GM21576 (cell line): ENCODE data around the gene ERICH4.

ENCODE experiments used
- ATAC-seq: cut with Tn5 transposase; IDR thresholded peaks from one replicate; pipeline ENCODE4 v1.9.1; 2021; ENCODE audit warnings: mild to moderate bottlenecking, moderate library complexity; ENCODE audit not compliant: unreplicated experiment

ERICH4 gene

DNA sequence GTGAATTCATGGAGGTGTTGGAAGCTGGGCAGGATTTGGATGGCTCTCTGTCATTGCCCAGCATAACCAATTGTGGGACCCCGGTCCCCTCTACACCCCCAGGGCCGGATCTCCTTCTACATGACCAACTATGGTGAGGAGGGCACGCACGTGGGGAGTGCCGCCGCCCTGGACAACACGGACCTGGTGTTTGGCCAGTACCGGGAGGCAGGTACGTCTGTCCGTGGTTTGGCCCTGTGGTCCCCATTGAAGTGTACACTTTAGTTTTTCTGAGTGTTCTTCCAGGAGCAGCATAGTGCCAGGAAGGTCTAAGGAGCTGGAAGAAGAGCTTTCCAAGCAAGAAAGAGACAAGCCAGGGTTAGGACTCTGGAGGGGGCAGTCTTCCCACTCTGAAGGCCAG lies 29.0 kb upstream of the ERICH4 start:
- ATAC-seq = no peak

DNA sequence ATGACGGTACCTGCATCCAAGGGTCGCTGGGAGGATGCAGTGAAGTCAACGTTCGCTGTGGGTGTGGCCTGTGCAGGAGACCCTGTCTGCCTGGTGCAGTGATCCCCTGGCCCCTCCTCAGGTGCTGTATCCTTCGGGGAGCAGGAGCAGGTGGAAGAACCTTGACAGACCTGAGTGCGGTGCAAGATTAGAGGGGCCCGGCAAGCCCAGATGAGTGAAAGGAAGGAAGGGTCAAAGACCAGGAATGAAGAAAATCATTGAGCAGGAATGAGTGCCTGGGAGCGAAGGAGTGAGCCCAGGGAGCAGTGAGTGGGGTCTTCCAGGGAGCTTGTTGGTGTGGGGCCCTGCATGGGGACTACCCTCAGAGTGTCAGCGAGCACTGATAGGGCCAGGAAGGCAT lies 28.5 kb upstream of the ERICH4 start:
- ATAC-seq = no peak

DNA sequence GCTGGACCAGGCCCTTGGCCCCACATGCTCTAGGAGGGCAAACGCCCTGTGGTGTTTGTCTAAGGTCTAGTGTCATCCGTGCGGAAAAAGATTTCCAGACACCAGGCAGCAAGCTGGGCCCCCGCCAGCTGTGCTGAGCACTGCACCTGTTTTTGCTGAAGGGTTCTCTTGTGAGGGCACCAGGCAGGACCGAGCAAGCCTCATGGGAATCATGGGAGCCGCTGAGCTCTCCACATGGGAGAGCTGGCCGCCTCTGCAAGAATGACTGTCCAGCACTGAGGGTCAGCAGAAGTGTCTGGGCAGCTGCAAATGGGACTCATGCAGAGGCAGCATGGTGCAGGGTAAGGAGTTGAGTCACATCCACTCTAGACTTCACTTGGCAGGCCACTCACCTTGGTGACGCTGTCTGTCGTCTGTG lies 27.8 kb upstream of the ERICH4 start:
- no peak for ATAC-seq

DNA sequence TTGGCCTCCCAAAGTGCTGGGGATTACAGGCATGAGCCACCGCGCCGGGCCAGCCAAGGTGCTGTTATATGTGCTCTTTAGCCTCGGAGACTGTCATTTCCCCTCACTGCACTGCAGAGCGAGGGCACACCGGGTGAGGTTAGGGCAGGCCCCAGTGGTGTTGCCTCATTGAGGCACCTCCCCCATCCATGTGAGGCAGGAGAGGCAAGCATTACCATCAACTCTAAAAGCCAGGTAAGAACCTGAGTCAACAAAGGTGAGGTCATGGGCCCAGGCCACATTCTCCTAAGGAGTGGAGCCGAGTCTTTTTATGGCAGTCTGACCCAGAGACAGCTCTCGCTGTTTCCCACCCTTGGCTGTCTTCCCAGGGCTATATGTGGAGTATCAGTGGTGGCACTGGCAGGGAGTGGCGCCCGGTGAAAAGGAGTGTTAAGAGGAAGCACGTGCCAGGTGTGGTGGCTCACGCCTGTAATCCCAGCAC lies 26.7 kb upstream of the ERICH4 start:
- no peak for ATAC-seq

DNA sequence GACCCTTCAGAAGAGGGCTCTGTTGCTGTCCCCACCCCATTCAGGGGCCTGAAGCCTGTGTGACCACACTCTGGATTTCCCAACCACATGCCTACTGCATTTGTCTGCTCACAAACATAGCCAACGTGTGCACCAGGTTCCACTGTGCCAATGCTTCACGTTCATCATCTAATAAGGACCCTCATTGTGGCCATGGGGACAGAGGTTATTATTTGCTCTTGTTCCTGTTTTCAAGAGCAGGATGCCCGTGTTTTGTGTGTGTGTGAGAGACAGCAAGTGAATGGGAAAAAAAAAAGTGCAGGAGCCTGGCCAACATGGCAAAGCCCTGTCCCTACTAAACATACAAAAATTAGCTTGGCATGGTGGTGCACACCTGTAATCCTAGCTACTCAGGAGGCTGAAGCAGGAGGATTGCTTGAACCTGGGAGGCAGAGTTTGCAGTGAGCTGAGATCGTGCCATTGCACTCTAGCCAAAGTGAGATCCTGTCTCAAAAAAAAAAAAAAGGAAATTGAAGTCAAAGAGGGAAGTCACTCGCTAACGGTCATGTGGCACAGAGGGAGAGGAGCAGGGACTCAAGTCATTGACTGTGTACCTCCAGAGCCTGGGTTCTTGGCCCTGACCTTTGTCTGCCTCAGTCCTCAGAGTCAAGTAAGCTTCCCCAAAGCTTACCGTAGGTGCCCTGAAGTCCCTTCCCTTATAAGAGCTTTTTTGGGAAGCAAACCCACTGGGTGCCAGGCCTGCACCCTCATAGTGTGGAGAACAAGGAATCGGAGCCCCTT lies 22.7 kb upstream of the ERICH4 start:
- no peak for ATAC-seq

DNA sequence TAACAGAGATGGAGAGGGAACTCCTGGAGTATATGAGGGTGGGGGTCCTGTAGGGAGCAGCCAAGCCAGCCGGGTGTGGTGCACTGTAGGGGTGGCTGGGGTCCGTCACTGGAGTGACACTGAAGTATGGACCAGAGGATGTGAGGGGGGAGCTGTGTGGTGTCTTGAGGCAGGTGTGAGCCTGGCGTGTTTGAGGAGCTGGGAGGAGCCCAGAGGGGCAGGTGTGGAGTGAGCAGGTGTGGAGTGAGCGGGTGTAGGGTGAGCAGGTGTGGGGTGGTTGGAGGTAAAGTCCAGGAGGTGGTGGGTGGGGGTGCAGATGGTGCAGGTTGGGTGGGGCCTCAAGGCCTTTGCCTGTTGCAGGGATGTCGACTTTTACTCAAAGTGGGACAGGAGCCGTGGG lies 21.6 kb upstream of the ERICH4 start:
- ATAC-seq = no peak

DNA sequence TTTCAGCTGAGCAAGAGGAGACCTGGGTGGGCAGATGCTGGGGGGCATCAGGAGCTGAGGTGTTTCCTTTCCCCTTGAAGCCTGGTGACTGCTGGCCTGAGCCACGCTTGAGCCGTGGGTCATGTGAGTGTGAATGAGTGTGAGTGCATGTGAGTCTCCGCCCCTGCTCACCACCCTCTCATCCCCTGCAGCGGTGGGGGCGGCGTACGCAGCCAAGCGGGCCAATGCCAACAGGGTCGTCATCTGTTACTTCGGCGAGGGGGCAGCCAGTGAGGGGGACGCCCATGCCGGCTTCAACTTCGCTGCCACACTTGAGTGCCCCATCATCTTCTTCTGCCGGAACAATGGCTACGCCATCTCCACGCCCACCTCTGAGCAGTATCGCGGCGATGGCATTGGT lies 21.0 kb upstream of the ERICH4 start:
- ATAC-seq = no peak

DNA sequence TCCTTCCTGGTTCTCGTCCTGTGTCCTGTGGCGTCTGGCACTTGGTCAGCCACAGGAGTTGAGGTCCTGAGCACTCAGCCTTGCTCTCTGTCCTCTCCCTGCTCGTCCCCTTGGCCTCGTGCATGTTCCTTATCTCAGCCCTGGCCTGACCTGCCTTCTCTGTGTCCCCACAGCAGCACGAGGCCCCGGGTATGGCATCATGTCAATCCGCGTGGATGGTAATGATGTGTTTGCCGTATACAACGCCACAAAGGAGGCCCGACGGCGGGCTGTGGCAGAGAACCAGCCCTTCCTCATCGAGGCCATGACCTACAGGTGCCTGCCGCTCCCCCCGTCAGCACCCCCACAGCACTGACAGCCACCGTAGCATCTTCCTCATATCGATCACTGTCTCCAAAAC lies 20.5 kb upstream of the ERICH4 start:
- ATAC-seq = no peak

DNA sequence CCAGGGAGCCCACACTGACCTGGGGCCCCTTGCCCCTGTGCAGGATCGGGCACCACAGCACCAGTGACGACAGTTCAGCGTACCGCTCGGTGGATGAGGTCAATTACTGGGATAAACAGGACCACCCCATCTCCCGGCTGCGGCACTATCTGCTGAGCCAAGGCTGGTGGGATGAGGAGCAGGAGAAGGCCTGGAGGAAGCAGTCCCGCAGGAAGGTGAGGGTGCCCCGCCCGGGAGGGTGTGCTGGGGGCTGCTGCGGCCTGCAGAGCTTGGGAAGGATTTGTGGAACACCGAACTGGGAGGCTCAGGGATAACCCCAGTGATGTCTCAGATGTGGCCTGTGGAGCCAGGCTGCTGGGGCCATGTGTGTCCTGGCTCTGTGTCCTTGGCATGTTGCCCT lies 20.0 kb upstream of the ERICH4 start:
- ATAC-seq = no peak

DNA sequence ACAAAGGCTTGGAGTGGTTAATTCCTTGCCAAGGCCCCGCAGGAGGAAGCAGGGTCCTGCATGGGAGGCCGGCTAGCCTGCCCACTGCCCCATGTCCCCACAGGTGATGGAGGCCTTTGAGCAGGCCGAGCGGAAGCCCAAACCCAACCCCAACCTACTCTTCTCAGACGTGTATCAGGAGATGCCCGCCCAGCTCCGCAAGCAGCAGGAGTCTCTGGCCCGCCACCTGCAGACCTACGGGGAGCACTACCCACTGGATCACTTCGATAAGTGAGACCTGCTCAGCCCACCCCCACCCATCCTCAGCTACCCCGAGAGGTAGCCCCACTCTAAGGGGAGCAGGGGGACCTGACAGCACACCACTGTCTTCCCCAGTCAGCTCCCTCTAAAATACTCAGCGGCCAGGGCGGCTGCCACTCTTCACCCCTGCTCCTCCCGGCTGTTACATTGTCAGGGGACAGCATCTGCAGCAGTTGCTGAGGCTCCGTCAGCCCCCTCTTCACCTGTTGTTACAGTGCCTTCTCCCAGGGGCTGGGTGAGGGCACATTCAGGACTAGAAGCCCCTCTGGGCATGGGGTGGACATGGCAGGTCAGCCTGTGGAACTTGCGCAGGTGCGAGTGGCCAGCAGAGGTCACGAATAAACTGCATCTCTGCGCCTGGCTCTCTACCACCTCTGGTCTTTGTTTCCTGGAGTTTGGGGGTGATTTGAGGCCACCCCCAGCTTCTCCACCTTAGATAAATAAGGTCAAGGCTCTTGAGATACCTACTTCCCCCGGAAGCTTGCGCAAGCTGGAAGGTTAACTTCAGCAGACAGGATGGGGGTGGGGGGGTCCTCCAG lies 18.4 kb upstream of the ERICH4 start:
- no peak for ATAC-seq

DNA sequence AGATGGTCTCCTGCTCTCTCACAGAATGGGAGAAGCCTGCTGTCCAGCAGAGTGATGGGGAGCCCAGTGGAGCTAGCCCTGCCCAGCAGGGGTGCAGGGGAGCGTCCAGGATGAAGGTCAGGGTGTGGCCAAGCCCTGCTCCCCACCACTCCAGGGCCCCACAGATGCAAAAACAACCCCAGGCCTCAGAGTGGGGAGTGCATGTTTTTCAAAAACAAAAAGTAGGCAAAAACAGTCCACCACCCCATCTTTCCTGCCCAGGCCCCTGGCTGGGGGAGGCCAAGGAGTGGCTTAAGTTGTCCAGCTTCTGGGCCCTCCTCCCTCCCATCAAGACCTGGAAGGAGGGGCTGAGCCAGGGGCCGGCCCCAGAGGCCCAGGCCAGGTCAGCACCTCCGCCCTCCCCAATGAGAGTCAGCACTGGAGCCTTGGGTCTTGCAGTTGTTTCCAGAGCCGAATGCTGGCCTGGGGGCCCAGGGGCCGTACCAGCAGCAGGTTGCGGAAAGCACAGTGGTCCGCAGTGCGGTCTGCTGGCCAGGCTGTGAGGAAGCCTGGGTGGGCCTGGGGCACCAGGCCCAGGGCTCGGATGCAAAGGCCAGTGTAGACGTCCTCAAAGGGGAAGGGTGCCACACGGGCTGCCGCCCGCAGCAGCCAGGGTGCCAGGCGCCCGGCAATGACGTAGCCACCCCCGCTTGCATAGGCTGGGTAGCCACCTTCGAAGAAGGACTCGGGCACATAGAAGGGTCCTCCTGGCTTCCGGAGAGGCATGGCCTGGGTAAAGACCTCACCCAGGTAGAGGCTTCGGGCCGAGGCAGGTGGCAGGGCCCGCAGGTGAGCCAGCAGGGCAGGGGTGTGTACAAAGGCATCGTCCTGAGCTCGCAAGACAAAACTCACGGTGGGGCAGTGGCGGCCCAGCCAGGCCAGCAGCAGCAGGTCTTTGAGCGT lies 17.5 kb upstream of the ERICH4 start:
- no peak for ATAC-seq

DNA sequence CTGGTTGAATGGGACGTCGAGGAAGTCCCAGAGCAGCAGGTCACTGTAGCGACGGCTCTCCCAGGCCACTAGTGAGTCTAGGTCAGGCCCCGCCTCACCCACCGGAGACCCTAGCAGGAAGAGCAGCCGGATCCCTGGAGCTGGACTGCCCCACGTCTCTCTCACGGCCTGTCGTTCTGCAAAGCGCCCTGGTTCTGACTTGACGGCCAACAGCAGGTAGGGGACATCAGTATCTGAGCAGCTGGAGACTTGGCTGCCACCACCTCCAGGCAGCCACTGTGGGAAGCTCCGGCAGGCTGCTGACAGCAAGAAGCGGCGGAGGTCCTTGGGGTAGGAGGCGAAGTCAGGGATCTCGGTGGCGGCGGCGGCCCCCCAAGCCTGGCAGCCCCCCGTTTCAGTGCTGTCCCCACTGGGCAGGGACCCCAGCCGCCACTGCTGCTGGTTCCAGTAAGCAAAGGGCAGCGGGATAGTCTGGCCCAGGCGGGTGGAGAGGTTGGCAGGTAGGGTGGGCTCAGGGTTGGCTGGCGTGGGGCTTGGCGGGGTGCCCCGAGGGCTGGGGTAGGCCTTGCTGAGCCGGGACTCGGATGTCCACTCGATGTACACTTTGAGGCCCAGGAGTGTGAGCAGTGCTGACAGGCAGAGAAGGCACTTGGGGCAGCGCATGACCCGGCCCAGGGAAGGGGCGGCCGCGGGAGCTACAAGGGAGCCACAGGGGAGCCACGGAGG lies 16.7 kb upstream of the ERICH4 start:
- no peak for ATAC-seq

DNA sequence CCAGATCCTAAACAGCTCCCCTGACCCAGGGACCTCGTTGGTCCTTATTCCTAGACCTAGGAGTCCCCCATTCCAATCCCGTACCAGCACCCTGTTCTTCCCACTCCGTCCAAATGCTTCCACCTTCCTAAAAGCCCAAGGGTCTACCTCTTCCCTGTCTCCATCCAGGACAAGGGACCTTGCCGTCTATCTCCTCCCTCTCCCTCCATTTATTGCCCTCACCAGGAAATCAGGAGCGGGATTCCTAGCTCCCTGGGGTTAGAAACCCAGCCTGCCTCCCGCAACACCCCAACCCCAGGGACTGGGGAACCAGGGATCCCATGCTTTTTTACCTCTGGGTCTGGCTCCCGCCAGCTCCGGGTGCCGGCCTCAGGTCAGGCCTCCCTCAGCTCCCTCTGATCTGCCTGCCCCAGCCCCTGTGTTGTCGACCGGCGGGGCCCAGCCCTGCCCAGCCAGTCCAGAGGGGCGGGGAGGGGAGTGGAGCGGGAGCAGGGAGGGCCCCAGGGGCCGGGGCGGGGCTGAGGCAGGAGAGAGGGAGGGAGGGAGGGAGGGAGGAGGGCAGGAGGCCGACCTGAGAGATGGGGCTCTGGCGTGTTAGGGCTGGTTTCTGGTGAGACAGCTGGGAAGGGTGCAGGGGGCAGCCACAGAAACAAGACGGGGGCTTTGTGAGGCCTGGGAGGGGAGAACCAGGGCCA lies 15.9 kb upstream of the ERICH4 start, which contains the start of gene B3GNT8:
B3GNT8 (minus strand) TSS at position 423 of the 695 bp plus-strand sequence. CDS start 596 bp downstream, outside the sequence.
- ATAC-seq = no peak

DNA sequence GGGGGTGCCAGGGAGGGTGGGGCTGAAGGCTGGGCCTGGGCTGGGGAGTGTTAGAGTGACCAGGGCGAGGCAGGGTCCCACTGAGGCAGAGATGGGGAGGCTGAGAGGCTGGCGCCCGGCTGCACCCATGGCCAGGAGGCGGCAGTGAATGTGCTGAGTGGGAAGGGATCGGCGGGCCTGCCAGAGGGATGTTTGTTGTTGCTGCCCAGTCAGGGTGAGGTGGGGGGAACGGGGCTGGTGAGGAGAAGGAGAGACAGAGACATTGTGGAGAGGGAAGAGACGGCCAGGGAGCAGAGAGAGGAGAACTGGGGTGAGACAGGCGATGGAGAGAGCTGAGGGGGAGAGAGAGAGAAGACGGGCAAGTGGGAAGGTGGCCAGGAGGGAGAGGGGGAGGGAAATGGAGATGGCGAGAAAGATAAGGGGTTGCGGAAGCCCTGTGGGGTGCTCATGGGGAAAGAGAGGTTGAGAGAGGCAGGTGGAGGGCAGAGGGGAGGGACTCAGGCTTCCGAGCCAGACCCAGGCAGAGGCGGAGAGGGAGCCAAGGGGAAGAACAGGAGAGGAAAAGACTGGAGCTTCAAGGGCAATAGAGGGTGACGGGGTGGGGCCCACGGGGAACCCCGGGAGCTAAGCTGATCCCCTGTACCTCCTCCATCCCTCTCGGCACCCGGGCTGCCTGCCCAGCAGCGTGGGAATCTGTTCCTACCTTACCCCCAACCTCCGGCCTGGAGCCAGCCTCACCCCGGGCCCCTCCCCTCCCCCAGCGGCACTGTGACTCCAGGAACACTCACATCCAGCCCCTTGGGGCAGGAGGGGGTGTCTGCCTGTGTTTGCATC lies 15.1 kb upstream of the ERICH4 start:
- no peak for ATAC-seq

DNA sequence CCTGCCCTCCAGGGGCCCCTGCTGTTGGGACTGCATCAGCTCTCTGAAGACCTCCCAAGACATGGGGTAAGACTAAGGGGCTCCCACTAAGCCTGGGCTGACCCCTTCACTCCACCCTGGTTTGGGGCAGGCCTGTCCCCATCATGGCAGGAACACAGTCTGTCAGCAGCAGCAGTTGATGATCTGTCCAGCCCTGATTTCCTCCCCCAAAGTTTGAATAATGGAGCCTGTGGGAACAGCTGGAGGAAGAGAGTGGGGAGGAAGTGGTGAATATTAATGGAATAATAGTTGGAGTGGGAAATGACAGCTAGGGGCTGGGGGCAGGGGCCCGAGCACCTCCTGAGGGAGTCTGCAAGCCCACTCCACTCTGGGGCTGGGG lies 14.5 kb upstream of the ERICH4 start:
- ATAC-seq = no peak

DNA sequence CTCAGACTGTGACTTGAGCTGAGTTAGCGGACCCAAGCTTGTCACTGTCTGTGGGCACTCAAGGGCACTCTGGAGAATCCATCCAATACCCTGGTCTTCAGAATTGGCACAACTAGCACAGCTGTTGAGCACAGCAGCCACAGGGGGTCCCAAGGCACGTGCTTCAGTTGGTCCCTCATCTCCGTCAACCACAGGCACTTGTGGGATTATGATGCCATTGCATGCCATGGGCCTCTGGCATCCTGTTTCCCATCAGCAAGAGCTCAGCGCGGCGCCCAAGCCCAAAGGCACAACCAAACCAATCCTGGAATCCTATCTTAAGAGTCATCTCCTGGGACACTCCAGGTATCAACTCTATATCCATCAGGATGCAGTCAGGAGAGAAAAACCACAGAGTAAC lies 12.0 kb upstream of the ERICH4 start:
- no peak for ATAC-seq

DNA sequence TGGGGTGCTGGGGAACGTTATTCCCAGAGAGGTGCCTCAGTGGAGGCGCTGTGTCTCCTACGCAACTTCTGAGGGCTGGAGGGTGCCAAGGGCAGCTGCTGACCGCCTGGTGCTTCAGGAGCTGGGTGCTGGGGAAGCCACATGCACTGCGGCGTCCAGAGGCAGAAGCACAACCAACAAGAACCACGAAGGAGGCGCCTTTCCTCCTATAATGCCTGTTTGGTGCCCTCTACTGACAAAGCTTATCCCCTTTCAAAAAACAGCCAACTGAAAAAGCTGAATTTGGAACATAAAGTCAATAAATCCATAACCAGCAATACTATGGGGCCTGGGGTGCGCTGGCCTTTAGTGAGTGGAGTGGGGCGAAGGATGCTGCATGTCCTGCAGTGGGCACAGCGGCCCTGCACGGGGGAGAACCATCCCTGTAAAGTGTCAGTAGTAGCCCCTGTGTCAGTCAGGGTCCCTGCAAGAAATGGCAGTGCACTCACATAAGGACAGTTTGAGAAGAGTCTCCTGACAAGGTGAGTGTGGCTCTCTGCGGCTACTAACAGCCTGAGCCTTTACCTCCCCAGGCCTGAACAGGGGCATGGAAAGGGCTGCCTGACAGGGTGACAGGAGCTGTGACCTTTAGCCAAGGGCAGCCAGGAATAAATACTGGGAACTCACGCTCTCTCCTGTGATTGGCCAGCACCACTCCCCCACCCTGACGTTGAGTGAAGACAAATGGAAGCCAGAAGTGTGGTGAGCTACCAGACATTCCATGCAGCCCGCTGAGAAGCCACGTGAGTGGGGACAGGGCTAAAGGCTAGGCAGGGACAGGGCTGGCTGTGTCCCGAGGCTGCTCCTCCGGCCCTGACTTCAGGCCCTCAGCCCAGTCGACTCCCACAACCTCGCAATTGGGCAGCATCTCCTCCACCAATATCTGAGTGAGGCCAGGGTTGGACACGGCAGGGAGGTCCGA lies 11.2 kb upstream of the ERICH4 start:
- ATAC-seq = no peak

DNA sequence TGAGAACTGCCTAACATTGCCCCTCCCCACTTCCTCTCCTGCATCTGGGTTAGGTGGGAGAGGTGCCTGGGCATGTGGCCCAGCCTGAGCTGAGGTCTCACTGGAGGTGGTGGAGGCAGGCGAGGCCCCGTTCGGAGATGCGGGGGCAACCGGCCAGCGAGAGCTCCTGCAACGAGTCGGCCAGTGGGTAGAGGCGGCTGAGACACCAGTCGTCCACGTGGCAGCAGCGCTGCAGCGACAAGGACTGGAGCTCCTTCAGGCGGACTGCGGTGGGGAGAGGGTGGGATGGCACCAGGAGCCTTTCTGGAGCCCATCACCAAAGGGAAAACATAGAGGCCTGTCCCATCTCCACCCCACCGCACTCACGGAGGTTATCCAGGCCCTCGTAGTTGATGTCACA lies 9.8 kb upstream of the ERICH4 start:
- no peak for ATAC-seq
